Measurements from ENCODE around the gene INKA1.
"Not testable (repeated sequence)": the region's sequence is repeated elsewhere in the genome, so short reads cannot be mapped to it uniquely, and the experiment has no call there.

Gene INKA1

DNA sequence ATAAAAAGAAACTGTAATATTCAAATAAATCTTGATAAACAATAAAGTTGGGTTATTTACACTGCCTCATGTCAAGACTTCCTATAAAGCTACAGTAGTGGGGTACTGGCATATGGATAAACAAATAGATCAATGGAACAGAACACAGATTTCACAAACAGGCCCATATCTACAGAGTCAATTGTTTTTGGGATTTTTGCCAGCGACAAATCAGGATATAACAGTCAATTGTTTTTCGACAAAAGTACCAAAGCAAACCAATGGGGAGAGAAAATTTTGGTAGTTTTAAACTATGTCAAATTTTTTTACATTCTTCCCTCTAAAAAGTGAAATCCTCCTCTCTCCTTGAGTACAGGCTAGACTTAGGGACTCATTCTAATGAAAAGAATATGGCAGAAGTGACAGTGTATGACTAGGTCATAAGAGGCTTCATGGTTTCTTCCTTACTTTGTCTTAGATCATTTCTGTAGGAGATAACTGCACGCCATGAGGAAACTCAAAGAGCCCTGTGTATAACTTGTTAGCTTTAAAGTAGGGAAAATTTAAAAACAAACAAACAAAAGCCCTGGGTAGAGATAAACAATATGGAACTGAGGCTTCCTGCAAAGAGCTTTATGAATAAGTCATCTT lies 33.7 kb upstream of the INKA1 start:
- H3K27ac ChIP-seq = peak overlapping the region; percentile 18; the same call in 1 of the 2 replicates
- TF ChIP-seq, protein P1, sequence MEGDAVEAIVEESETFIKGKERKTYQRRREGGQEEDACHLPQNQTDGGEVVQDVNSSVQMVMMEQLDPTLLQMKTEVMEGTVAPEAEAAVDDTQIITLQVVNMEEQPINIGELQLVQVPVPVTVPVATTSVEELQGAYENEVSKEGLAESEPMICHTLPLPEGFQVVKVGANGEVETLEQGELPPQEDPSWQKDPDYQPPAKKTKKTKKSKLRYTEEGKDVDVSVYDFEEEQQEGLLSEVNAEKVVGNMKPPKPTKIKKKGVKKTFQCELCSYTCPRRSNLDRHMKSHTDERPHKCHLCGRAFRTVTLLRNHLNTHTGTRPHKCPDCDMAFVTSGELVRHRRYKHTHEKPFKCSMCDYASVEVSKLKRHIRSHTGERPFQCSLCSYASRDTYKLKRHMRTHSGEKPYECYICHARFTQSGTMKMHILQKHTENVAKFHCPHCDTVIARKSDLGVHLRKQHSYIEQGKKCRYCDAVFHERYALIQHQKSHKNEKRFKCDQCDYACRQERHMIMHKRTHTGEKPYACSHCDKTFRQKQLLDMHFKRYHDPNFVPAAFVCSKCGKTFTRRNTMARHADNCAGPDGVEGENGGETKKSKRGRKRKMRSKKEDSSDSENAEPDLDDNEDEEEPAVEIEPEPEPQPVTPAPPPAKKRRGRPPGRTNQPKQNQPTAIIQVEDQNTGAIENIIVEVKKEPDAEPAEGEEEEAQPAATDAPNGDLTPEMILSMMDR (conservative IDR thresholded peaks at IDR 0.05) = no peak

DNA sequence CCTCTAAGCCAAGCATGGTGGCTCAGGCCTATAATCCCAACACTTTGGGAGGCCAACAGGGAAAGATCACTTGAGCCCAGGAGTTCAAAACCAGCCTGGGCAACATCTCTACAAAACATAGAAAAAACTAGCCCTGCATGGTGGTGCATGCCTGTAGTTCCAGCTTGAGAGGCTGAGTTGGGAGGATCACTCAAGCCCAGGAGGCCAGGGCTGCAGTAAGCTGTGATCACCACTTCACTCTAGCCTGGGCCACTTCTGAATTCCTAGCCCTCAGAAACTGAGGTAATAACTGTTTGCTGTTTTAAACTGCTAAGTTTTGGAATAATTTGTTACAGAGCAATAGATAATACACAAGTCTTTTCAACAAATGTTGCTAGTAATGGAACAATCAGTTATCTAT lies 33.1 kb upstream of the INKA1 start:
- H3K27ac ChIP-seq = peak overlapping the region; percentile 18; the same call in 1 of the 2 replicates

DNA sequence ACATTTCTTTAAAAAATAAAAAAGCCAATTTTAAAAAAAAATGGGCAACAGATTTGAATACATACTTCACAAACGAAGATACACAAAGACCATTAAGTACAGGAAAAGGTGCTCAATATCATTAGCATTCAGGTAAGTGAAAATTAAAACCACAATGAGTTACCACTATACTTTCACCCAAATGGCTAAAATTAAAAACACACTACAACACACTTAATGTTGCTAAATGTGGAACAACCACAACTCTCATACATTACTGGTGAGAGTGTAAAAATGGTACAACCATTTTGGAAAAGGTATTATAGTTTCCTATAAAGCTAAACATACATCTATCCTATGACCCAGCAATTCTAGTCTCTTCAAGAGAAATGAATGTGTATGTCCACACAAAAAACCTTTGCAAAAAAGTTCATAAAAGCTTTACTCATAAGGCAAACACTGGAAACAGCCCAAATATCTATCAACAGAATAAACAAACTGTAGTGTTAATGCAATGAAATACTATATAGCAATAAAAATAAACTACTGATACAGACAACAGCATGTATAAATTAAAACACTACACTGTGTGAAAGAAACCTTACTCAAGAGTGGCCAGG lies 31.6 kb upstream of the INKA1 start:
- H3K27ac ChIP-seq = no peak overlapping the region
- TF ChIP-seq, protein P1 (conservative IDR thresholded peaks at IDR 0.05) = no peak

More for the DNA sequence above, 33.1 kb upstream of the INKA1 start:
- TF ChIP-seq, protein P1 (conservative IDR thresholded peaks at IDR 0.05) = no peak

DNA sequence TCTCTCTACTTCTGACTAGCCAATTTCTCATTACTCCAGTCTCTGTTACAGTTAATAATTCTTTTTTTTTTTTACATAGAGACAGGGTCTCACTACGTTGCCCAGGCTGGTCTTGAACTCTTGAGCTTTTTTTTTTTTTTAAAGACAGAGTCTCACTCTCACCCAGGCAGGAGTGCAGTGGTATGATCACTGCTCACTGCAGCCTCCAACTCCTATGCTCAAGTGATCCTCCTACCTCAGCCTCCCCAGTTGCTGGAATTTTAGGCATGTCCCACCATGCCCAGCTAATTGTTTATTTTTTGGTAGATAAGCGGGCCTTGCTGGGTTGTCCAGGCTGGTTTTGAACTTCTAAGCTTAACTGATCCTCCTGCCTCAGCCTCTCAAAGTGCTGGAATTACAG lies 30.4 kb upstream of the INKA1 start:
- TF ChIP-seq, protein P1 (conservative IDR thresholded peaks at IDR 0.05) = no peak
- H3K27ac ChIP-seq = no peak overlapping the region

DNA sequence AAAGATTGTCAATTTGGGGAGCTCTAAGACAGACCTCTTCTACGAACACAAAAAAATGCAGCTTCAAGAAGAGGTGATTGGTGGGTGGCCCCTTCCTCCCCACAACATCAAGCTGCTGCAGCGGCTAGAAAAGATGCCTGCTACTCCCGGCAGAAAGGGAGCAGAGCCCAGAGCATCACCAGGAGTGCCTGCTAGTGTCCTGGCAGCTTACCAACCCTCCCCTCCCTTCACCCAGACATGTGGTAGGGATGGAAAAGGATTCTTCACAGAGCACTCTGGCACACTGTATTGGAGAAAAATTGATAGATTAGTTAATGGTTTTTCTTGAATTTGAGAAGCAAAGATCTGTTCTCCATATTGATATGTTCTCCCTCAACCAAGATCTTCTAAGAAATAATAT lies 27.5 kb upstream of the INKA1 start:
- TF ChIP-seq, protein P1 (conservative IDR thresholded peaks at IDR 0.05) = no peak
- no peak overlapping the region for H3K27ac ChIP-seq

DNA sequence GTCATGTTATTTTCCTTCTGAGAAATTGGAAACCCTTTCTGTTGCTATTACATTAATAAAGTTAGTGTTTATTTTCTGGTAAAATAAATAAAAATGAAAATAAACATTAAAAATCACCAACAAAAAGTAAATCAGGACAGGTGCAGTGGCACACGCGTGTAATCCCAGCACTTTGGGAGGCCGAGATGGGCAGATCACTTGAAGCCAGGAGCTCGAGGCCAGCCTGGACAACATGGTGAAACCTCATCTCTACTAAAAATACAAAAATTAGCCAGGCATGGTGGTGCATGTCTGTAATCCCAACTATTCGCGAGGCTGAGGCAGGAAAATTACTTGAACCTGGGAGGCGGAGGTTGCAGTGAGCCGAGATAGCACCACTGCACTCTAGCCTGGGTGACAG lies 27.0 kb upstream of the INKA1 start:
- not testable (repeated sequence) for H3K27ac ChIP-seq

DNA sequence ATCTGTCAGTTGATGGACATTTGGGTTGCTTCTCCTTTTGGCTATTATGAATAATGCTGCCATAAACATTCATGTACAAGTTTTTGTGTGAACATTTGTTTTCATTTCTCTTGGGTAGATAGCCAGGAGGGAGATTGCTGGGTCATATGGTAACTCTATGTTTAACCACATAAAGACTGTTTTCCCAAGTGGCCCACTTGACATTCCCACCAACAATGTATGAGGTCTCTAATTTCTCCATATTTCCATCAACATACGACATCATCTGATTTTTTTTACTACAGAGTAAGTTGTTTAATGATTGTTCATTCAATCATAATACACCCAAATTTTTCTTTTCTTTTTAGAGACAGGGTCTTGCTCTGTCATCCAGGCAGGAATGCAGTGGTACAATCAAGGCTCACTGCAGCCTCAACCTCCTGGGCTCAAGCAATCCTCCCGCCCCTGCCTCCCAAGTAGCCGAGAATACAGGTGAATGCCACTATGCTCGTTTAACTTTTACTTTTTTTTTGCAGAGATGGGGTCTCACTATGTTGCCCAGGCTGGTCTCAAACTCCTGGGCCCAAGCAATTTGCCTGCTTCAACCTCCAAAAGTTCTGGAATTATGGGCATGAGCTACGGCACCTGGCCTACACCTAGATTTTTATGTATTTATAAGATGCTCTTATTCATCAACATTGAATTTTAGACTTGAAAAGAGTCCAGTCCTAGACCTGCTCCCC lies 23.5 kb upstream of the INKA1 start:
- TF ChIP-seq, protein P1 (conservative IDR thresholded peaks at IDR 0.05) = no peak
- H3K27ac ChIP-seq = peak overlapping the region; percentile 33; the same call in 1 of the 2 replicates

All from VCaP (cell line).